ENCODE results near the gene FGD6.
A peak's percentile ranks its signal among the peaks of the same experiment; 100 is the strongest.
"Not testable (repeated sequence)": the region's sequence is repeated elsewhere in the genome, so short reads cannot be mapped to it uniquely, and the experiment has no call there.

Gene FGD6

DNA sequence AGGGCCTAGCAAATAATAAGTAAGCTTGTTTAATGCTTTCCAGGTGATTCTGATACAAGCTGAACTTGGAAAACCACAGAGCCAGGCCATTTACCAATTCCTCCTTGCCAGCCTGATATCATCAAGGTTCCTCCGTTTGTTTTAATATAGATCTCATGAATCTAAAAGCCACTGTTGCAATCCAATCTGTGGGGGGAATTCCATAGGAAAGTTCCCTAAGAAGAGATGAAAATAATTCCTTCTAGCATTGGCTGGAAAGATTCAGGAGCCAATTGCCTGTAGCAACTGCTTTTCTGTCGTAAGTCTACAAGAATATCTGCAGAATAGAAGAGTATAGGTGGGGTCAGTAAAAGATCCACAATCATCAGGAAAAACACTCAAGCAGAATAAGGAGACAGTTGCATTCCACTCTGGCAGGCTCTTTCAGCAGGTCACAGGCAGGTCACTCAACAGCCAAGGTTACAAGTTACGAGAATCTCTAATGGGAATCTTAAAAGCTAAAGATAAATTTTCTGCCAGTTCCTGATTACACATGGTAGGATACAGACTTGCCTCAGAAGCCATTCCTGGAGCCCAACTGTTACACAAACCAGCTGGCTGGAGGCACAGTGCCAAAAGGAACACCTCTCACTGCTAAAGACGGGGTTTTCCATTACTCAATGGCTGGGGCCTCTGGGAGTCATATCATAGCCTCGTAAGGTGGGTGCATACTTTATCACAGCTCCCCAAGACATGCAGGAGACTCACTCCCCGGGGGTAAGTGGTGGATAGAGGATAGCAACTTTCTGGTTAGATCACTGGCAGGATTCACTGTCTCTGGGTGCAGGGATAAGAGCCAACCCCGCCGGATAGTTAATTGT, 43.6 kb downstream of the FGD6 start:
- DNase-seq: peak; percentile 59

GRCh38 chr12:95169368-95169767, 47.9 kb downstream of the FGD6 start:
- DNase-seq: no peak

GRCh38 chr12:95168746-95169145, 48.5 kb downstream of the FGD6 start:
- DNase-seq: no peak

DNA sequence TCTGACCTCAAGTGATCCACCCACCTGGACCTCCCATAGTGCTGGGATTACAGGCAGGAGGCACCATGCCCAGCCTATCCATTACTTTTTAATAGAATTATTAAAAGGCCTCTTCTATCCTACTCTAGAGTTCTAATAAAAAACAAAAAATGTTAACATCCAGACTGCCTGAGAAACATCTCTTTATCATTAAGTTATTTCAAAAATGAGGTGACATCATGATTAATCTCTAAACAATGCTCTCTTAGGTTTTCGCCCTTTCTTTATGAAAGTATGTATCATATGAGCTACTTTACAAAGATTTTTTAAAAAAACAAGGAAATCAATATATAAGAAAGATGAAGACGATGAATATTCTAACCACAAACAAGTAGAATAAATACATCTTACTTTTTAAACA, 52.6 kb downstream of the FGD6 start:
- DNase-seq: no peak

DNA sequence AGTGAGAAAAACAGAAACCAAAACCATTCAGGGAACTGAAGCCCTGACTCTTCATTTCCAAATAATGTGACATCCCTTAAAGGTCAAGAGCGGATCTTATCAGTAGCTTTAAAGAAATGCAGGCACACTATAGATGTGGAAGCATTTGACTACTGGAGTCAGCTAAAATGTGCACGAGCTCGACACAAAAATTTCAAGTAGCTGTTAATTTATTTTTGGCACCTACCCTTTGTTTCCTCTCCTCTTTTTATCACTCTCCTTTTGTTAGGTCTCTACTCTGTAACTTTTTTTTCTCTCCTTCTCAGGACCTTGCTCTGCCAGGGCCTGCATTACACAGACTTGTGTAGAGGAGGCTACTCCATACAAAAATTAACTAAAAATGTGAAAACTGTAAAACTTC, 58.3 kb downstream of the FGD6 start:
- no peak for DNase-seq

DNA sequence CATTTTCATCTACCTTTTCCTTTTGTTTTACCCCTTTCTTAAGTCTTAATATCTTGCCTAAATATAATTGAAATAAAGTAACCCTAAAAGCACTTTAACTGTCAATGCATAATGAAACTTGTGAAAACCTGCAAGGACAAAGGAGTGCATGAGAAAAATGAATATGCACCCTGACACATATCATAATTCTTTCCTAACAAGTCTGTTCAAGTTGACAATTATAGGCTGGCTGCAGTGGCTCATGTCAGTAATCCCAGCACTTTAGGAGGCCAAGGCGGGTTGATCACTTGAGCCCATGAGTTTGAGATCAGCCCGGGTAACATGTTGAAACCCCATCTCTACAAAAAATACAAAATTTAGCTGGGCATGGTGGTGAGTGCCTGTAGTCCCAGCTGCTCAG, 65.4 kb downstream of the FGD6 start:
- no peak for DNase-seq

DNA sequence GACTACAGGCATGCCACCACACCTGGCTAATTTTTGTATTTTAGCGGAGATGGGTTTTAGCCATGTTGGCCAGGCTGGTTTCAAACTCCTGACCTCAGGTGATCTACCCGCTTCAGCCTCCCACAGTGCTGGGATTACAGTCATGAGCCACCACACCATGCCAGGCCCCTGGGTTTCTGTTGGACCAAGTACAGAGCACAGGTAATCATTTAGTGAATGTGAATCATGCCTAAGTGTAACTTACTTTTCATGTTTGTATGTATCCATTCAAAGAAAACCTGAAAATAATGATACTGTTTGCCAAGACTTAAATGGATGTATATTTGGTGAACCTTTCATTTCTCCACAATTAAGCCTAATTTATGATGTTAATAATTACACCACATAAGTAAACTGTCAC, 65.9 kb downstream of the FGD6 start:
- no peak for DNase-seq

DNA sequence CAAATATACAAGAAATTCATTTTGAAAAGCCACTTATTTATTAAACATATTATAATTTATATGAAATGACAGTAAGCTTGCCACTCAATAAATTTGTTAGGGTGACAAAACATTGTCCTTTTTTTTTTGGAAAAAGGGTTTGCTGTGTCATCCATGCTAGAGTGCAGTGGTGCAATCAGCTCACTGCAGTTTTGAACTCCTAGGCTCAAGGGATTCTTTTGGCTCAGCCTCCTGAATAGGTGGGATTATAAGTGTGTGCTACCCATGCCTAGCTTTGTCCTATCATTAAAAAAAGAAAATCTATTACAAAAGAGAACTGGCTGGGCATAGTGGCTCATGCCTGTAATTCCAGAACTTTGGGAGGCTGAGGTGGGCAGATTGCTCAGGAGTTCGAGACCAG, 66.8 kb downstream of the FGD6 start:
- no peak for DNase-seq

- DNase-seq: no peak
Measured at GRCh38 chr12:95147866-95148265, 69.4 kb downstream of the FGD6 start.

GRCh38 chr12:95146769-95147168, 70.5 kb downstream of the FGD6 start:
- DNase-seq: no peak

DNA sequence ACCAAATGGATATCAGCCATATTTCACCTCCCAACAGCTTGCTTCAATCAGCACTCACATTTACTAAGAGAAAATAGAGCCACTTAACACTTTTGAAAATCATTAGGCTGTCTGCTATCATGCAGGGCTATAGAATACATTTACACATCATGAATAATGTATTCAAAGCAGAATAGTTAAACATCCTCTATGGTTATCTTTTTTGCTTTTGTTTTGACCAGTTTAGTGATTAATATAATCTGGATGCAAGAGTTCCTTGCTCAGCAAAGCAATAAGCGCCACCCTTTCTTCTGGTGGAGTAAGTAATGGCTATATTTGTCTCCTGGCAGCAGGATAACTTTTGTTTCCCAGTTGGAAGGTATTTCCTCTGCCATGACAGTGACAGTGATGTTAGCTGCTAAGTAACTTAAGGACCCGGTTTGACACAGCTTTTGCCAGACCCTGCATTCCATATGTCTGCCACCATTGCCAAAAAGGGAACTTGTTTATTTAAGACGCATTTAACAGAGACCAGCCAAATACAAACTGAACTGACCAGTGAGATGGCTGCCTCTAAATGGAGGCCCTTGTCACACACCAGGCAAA, 73.6 kb downstream of the FGD6 start:
- DNase-seq: no peak

DNA sequence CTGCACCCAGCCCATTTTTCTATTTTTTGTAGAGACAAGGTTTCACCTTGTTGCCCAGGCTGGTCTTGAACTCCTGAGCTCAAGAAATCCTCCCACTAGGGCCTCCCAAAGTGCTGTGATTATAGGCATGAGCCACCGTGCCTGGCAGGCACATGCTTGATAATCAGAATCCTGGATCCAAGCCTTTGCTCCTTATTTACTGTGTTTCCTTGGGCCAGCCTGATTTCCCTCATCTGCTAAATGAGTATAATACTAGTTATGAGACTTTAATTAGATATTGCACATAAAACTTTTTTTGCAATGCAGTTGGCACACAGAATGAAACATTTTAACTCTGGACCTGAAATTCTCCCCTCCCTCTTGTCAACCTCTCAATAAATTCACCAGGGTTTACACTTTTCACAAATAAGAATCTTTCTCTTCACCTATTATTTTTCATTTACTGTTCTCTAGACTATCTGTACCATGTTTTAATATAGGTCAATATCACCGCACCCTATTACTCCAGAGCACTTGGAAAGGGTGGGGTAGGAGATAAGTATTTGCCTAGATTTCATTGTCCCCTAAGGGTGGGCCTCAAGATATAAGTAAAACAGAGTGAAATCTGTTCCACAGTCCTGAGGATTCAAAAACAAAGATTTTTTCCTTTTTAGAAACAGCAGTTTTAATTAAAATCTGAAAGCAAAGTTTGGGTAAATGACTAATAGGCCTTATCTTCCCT, 74.7 kb downstream of the FGD6 start:
- DNase-seq: no peak

DNA sequence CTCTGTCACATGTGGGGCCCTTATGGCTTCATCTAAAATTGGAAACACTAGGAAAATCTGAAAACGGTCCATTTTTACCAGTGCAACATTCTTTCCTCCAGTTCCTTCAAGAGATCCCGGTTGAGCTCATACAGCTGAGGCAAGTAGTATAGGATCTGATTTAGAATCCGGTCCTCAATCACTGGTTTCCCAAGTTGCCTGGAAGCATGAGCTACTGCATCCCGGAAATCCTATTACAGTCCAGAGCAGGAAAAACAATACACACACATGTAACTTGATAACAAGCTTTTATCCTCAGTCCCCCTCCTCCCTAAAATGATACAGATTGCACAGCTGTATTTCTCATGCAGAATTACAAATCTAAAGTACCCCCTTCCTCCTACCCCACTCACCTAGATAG, 76.0 kb downstream of the FGD6 start:
- DNase-seq: no peak

- not testable (repeated sequence) for DNase-seq
Measured at GRCh38 chr12:95138031-95138430, 79.2 kb downstream of the FGD6 start.

GRCh38 chr12:95136598-95136997, 80.7 kb downstream of the FGD6 start:
- no peak for DNase-seq

- DNase-seq: no peak
Measured at GRCh38 chr12:95134085-95134484, 83.2 kb downstream of the FGD6 start.

GRCh38 chr12:95131589-95132340, 85.5 kb downstream of the FGD6 start:
- DNase-seq: no peak

GRCh38 chr12:95130096-95130495, 87.2 kb downstream of the FGD6 start:
- DNase-seq: no peak

DNA sequence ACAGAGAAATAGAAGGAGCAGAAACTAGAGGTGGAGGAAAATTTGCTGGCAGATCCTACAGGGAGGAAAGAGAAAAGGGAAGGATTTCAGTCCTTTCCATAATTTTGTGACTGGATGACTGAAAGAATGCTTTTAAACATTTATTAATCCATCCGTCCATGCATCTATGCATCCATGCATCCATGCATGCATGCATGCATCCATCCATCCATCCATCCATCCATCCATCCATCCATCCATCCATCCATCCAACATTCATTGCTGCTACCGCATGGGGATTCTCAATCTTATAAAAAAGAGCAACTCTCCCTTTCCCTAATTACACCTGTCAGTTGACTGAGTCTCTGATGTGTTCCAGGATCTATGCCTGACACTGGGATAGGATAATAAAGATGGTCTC, 88.2 kb downstream of the FGD6 start:
- DNase-seq: no peak

DNA sequence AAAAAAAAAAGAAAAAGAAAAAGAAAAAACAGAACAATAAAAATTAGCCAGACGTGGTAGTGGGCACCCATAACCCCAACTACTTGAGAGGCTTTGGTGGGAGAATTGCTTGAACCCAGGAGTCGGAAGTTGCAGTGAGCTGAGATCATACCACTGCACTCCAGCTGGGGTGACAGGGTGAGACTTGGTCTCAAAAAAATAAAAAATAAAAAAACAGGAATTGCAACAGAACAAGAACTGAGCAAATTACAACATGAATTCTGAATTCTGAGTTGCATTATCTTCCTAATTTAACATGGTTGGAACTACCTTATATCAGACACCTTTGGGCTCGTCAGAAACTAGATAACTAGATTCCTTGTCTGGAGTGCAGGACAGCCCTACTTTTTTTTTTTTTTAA, 90.5 kb downstream of the FGD6 start:
- no peak for DNase-seq

DNA sequence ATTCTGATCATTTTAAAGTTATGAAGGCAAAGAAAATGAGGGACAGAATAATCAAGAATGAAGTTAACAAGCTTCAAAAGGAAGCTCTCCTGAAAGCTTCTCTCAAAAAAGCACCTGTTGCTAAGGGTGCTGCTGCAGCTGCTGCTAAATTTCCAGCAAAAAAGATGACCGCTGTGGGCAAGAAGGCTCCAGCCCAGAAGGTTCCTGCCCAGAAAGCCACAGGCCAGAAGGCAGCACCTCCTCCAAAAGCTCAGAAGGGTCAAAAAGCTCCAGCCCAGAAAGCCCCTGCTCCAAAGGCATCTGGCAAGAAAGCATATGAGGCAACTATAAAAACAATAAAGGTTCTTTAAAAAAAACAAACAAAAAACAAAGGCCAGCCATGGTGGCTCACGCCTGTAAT, 91.2 kb downstream of the FGD6 start:
- DNase-seq: no peak

GRCh38 chr12:95124106-95124505, 93.2 kb downstream of the FGD6 start:
- no peak for DNase-seq

DNA sequence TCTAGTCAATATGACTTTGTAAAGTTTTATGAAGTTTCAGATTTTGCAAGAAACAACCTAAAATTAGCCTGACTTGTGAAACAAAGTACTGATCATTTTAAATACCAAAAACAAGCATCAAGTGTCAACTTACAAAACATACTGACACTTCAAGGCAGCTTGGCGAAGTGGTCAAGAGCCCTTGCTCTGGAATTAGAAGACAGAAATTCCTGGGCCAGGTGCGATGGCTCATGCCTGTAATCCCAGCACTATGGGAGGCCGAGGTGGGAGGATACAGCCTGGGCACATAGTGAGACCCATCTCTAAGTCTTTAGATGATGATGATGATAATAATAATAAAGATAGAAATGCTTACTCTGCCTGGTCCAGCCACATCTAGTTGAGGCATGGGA, 98.5 kb downstream of the FGD6 start:
- DNase-seq: no peak
